ENCODE results near the gene DYSF. TPM values are rescaled to one million over a fixed set of nuclear protein-coding genes. Genes with fewer than 3 reads are reported as not detected.

DYSF gene
- polyA plus RNA-seq, 1 of the 3 experiments (the other 2 are of a cell fraction) = 0.10 TPM

DNA sequence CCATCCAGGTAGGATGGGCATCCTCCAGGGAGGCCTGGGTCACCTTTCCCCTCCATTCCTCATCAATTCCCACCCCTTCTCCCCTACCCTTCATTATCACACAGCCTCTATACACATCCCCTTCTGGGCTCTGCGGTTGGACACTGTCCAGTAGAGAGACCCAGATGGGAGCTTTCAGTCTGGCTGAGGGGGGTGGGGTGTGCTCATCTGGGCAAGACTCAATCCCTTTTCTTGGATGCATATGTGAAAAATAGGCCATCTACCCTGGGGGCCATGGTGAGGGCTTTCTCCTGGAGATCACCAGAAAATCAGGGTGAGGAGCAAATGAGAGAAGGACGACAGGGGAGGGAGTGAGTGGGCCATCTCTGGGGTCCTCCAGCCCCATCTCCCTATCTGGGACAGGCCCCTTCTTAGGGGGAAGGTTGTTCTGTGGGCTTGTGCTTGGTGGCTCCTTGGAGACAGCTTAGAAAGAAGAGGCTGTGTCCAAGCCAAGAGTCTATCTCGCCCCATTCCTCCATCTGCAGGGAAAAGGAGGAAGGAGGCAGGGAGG, 160.1 kb downstream of the DYSF start (continued):
- TF ChIP-seq, protein P1, sequence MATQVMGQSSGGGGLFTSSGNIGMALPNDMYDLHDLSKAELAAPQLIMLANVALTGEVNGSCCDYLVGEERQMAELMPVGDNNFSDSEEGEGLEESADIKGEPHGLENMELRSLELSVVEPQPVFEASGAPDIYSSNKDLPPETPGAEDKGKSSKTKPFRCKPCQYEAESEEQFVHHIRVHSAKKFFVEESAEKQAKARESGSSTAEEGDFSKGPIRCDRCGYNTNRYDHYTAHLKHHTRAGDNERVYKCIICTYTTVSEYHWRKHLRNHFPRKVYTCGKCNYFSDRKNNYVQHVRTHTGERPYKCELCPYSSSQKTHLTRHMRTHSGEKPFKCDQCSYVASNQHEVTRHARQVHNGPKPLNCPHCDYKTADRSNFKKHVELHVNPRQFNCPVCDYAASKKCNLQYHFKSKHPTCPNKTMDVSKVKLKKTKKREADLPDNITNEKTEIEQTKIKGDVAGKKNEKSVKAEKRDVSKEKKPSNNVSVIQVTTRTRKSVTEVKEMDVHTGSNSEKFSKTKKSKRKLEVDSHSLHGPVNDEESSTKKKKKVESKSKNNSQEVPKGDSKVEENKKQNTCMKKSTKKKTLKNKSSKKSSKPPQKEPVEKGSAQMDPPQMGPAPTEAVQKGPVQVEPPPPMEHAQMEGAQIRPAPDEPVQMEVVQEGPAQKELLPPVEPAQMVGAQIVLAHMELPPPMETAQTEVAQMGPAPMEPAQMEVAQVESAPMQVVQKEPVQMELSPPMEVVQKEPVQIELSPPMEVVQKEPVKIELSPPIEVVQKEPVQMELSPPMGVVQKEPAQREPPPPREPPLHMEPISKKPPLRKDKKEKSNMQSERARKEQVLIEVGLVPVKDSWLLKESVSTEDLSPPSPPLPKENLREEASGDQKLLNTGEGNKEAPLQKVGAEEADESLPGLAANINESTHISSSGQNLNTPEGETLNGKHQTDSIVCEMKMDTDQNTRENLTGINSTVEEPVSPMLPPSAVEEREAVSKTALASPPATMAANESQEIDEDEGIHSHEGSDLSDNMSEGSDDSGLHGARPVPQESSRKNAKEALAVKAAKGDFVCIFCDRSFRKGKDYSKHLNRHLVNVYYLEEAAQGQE (IDR thresholded peaks at IDR 0.05; ENCODE audit: low read depth, low read length) = no peak
- TF ChIP-seq GABPA (IDR thresholded peaks at IDR 0.05; ENCODE audit: low read depth) (no peak), MXI1 (IDR thresholded peaks at IDR 0.05; ENCODE audit: low read depth, low read length) (no peak)
- TF ChIP-seq, protein P2, sequence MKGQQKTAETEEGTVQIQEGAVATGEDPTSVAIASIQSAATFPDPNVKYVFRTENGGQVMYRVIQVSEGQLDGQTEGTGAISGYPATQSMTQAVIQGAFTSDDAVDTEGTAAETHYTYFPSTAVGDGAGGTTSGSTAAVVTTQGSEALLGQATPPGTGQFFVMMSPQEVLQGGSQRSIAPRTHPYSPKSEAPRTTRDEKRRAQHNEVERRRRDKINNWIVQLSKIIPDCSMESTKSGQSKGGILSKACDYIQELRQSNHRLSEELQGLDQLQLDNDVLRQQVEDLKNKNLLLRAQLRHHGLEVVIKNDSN (IDR thresholded peaks at IDR 0.05; ENCODE audit: borderline replicate concordance, low read depth) = no peak
- TF ChIP-seq, protein P3, sequence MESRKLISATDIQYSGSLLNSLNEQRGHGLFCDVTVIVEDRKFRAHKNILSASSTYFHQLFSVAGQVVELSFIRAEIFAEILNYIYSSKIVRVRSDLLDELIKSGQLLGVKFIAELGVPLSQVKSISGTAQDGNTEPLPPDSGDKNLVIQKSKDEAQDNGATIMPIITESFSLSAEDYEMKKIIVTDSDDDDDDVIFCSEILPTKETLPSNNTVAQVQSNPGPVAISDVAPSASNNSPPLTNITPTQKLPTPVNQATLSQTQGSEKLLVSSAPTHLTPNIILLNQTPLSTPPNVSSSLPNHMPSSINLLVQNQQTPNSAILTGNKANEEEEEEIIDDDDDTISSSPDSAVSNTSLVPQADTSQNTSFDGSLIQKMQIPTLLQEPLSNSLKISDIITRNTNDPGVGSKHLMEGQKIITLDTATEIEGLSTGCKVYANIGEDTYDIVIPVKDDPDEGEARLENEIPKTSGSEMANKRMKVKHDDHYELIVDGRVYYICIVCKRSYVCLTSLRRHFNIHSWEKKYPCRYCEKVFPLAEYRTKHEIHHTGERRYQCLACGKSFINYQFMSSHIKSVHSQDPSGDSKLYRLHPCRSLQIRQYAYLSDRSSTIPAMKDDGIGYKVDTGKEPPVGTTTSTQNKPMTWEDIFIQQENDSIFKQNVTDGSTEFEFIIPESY (IDR thresholded peaks at IDR 0.05; ENCODE audit: borderline replicate concordance, low read depth) = no peak

DNA sequence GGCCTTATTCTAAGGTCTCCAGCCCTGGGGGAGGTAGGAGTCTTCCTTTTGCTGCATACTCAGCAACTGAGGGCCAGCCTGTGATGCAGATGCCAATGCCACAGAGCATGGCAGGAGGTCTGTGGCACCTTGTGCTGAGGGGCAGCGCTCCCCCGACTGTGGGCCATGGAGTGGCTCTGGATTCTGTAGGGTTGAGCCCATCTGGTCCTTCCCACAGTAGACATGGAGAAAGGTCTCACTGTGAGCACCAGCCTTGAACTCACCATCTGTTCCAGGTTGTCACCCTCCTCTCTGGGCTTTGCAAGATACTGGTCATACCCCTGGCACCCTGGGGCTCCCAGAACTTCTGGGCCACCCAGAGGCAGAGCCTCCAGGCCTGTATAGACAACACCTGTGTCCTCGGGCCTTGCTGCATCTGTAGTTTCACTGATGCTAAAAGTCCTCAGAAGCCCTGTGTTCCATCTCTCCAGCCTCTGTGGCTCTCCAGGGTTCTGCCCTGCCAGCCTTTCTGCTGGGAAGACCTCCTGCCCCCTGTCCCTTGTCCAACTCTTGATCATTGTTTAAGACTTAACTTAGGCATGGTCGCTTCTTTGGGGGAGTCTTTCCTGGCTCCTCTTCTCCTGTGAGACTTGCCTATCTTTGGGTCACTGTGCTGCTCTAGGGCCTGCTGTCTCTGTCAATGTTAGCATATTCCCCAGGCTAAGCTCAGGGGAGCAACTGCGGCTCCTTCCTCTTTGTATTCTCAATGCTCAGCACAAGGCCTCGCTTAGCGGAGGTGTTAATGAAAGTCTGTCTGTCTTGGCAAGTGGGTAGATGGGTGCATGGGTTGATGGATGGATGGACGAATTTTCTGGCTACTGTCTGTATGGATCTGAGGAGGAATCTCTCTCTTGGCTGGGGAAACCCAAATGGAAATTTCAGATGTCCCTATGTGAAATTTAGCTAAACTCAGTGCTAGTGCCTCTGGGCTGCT, 160.9 kb downstream of the DYSF start:
- Histone ChIP-seq H3K4me3 (ENCODE audit: low read depth in 2 of 2, low read length in 1 of 2) (no peak overlapping the region), H3K4me1 (ENCODE audit: control insufficient read depth in 1 of 2, insufficient read depth in 2 of 2, low read depth in 1 of 2, low read length in 1 of 2) (peaks cover 0 to 2% of the 10 kb centered on the region in 2 experiments; a peak in 1 of 4 replicates), H3K9ac (no peak overlapping the region), H3K9me2 (no peaks in the 10 kb centered on the region), H3K27ac (ENCODE audit: low read depth in 2 of 2, low read length in 1 of 2) (no peak overlapping the region), H3F3A (replicated peaks; ENCODE audit: insufficient read depth) (no peaks in the 10 kb centered on the region), H3K27me3 (ENCODE audit: insufficient read depth) (no peaks in the 10 kb centered on the region), H3K4me2 (no peak overlapping the region), H4K20me1 (ENCODE audit: insufficient read depth) (no peaks in the 10 kb centered on the region), H3K79me2 (ENCODE audit: insufficient read depth) (no peaks in the 10 kb centered on the region), H2AFZ (ENCODE audit: low read depth) (no peak overlapping the region), H3K36me3 (replicated peaks in 1 of 2; ENCODE audit: control insufficient read depth in 1 of 2, insufficient read depth in 2 of 2, low read length in 1 of 2) (no peaks in the 10 kb centered on the region), H3K9me3 (no peaks in the 10 kb centered on the region)
- no peak for DNase-seq
- CTCF ChIA-PET = interaction anchor here (1.3 kb wide), 1 partner anchor 537 kb away, joined by 3 read pairs; no protein-coding TSS in a partner anchor
- POLR2A ChIA-PET = no interaction called here
- 60% methylated on average over 6 of the region's 8 CpGs for WGBS (ENCODE audit: low lambda C conversion rate)
- TF ChIP-seq, protein P2 (IDR thresholded peaks at IDR 0.05; ENCODE audit: borderline replicate concordance, low read depth) = no peak
- TF ChIP-seq RAD21 (IDR thresholded peaks at IDR 0.05; ENCODE audit: low read length) (no peak), FOSL2 (IDR thresholded peaks at IDR 0.05; ENCODE audit: borderline replicate concordance, low read depth) (no peak), TAF1 (IDR thresholded peaks at IDR 0.05; ENCODE audit: borderline replicate concordance, low read depth, low read length) (no peak), RFX5 (IDR thresholded peaks at IDR 0.05; ENCODE audit: low read length) (no peak), SIN3A (IDR thresholded peaks at IDR 0.05; ENCODE audit: borderline replicate concordance, low read depth, low read length) (no peak), TCF12 (IDR thresholded peaks at IDR 0.05) (no peak), YY1 (IDR thresholded peaks at IDR 0.05; ENCODE audit: low read depth) (no peak), GABPA (IDR thresholded peaks at IDR 0.05; ENCODE audit: low read depth) (no peak), MEF2A (IDR thresholded peaks at IDR 0.05; ENCODE audit: borderline replicate concordance, low read depth) (no peak)
- TF ChIP-seq, protein P4, sequence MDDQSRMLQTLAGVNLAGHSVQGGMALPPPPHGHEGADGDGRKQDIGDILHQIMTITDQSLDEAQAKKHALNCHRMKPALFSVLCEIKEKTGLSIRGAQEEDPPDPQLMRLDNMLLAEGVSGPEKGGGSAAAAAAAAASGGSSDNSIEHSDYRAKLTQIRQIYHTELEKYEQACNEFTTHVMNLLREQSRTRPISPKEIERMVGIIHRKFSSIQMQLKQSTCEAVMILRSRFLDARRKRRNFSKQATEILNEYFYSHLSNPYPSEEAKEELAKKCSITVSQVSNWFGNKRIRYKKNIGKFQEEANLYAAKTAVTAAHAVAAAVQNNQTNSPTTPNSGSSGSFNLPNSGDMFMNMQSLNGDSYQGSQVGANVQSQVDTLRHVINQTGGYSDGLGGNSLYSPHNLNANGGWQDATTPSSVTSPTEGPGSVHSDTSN (IDR thresholded peaks at IDR 0.05) = no peak
- TF ChIP-seq, protein P5, sequence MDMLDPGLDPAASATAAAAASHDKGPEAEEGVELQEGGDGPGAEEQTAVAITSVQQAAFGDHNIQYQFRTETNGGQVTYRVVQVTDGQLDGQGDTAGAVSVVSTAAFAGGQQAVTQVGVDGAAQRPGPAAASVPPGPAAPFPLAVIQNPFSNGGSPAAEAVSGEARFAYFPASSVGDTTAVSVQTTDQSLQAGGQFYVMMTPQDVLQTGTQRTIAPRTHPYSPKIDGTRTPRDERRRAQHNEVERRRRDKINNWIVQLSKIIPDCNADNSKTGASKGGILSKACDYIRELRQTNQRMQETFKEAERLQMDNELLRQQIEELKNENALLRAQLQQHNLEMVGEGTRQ (IDR thresholded peaks at IDR 0.05; ENCODE audit: borderline replicate concordance, low read depth, low read length) = no peak
- TF ChIP-seq, protein P3 (IDR thresholded peaks at IDR 0.05; ENCODE audit: borderline replicate concordance, low read depth) = no peak
